Ovary (tissue), 1 donor: ENCODE results near the gene UGT1A10.

ENCODE experiments used
- EP300 ChIP-seq: sonication (generic); formaldehyde crosslinking; IDR thresholded peaks from one replicate; pipeline ENCODE4 v1.6.1; 2017; ENCODE audit warnings: antibody characterized with exemption
- POLR2A ChIP-seq: fragments of 450-650 bp; IDR thresholded peaks from one replicate; pipeline ENCODE4 v1.6.1; 2017; ENCODE audit warnings: antibody characterized with exemption, mild to moderate bottlenecking, moderate library complexity

DNA sequence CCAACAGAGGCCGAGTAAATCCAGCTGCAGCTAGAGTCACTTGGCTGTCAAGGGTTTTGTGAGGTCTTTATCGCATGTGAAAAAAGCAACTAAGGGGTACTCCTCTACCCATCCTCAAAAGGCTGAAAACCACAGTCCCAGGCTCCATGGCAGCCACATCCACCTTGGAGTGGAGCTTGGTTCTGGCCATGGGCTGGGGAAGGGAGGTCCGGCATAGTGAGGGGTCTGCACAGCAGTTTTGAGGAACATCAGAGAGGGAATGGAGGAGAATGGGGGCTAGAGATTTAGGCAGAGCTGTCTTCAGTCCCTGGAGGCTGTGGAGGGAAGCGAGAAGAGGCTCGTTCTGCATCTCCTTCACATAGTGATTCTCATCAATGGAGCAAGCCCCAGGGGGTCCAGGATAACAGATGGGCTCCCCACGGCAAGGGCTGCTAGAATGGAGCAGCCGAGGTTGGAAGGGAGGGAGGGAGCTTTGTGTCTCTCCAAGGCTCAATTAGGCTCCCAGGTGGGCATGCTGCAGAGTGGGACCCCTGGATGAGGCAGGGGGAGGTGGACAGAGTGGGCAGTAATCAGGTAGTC, 162.9 kb downstream of the UGT1A10 start:
- no peak for TF ChIP-seq POLR2A
- no peak for TF ChIP-seq EP300
